ENCODE measurements around the gene TBCEL. TPM values are rescaled to one million over a fixed set of nuclear protein-coding genes. Genes with fewer than 3 reads are reported as not detected.
"Not testable (repeated sequence)": the region's sequence is repeated elsewhere in the genome, so short reads cannot be mapped to it uniquely, and the experiment has no call there.

TBCEL gene, protein sequence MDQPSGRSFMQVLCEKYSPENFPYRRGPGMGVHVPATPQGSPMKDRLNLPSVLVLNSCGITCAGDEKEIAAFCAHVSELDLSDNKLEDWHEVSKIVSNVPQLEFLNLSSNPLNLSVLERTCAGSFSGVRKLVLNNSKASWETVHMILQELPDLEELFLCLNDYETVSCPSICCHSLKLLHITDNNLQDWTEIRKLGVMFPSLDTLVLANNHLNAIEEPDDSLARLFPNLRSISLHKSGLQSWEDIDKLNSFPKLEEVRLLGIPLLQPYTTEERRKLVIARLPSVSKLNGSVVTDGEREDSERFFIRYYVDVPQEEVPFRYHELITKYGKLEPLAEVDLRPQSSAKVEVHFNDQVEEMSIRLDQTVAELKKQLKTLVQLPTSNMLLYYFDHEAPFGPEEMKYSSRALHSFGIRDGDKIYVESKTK
- total RNA-seq (ENCODE audit: insufficient read depth, low replicate concordance): 44.3 TPM

DNA sequence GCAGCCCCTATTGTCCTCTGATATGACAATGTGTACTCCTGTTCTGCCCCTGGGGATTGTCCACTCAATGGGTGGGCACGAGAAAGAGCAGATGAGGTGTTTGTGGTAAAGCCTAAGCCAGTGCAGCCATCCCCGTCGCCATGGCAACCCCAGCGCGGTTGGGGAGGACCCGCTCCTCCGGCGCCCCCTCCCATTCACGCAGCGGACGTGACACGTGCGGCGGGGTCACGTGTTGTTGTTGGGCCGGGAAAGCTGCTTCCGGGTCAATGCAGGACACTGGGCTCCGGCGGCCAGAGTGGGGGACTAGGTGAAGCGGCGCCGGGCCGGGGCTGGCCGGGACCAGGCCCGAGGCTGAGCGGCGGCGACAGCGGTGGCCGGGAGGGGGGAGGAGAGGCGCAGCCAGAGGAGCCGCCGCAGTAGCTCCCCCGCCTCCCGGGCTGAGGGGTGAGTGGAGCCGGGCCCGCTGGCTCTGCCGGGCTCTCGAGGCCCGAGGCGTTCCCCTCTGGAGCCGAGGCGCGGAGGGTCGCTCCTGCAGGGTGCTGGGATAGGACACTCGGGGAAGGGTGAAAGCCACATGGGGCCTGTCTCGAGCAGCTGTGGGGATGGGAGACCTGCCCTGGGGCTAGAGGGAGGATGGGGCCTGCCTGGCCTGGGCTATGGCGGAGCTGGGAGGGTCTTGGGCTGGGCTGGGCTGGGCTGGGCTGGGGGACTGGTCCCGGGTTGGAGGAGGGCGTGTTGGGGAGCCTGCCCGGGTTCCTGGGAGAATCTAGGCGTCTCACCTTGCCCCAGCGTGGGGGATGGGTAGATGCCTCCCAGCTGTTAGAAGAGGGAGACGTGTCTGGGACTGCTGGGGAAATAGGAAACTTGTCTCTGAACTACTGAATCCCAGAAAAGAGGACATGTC, at the start of gene TBCEL:
TSS of gene TBCEL (plus strand) at position 255 of the 904 bp plus-strand sequence. CDS start 21,589 bp downstream, outside the sequence.
- peak; percentile 89 for DNase-seq (ENCODE audit: low spot score)

DNA sequence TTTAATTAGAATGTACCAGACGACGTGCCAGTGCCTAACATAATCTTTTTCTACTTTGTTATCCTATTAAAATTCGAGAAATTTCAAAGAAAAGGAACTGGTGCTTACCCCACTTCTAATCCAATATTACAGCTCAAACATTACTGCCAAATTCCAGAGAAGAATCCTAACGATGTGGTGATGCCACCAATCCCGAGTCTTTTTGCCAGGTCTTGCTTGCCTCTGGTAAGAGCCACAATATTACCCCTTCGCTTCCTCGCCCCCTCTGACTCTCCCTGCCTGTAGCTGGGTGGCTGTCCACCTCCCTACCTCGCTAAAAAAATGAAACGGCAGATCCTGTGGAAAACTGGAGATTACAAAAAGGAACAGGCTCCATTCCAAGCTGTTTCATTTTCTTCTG, 49.4 kb upstream of the TBCEL start:
- DNase-seq (ENCODE audit: low spot score): no peak

DNA sequence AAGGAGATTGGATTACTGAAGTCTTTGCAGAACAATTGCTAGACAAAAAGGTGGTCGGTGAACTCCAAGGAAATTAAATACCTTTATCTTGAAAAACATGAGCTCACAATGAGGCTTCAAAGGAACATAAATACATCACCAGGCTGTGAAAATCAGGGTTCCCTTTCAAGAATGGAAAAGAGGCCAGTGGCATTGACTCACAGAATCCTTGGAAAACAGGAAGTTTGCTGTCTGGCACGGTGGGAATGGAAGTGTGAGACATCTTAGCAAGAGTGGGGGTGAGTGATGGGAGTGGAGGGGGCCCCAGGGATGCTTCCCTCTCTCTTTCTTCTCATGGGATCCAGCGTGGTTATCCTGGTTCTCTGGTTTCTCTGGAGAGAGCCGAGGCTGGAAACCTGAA, 48.9 kb upstream of the TBCEL start:
- DNase-seq (ENCODE audit: low spot score): peak; percentile 9

DNA sequence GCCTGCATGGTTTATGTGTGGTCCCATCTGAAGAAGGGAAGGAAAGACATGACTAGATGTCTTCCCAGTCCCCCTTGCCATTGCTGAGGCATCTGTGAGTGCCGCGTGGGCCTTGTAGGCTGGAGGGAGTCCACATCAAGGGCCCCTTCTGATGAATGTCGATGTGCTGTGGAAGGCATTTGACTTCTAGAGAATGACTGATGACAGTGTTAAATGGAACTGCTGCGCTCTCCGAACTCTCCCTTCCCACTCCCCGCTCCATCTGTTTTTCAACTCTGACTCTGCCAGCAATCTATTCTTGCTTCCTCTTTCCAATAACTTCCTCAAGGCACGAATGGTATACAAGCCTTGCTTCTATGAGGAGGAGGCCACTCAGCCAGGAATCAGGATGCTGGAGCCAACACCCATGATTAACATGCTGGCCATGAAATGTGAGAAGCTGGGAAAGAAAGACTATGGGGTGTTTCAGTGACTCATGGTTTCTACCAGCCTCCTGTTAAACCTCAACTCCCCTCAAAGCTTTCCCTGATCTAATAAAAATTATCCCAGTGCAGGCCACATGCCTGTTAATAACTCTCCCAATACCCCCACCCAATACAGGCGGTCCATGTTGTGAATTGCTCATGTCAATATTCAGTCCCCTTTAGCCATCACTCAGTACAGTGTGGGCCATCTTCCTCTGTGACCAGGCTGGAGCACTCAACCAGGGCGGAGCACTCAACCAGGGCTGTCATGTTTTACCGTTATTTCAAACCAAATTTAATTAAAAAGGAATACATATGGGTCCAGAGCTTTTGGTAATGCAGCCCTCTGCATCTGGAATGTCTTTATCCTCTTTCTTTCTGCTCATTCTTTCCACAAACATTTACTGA, 46.4 kb upstream of the TBCEL start:
- DNase-seq (ENCODE audit: low spot score): no peak

DNA sequence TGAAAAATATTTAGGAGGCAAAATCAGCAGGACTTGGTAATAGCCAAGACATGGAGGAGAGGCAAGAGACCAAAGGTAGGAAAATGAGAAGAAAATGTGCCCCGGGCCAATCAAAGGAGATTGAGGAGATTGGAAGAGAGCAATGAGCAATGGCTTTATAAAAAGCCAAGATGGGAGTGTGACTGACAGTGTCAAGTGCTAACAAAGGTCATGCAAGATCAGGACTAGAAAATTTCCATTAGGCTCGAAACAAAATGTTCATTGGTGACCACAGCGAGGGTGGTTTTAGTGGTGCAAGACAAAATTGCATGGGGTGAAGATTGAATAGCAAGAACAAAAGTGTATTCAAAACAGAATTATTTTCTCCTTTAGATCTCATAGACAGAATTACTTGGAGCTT, 45.2 kb upstream of the TBCEL start:
- DNase-seq (ENCODE audit: low spot score): no peak

DNA sequence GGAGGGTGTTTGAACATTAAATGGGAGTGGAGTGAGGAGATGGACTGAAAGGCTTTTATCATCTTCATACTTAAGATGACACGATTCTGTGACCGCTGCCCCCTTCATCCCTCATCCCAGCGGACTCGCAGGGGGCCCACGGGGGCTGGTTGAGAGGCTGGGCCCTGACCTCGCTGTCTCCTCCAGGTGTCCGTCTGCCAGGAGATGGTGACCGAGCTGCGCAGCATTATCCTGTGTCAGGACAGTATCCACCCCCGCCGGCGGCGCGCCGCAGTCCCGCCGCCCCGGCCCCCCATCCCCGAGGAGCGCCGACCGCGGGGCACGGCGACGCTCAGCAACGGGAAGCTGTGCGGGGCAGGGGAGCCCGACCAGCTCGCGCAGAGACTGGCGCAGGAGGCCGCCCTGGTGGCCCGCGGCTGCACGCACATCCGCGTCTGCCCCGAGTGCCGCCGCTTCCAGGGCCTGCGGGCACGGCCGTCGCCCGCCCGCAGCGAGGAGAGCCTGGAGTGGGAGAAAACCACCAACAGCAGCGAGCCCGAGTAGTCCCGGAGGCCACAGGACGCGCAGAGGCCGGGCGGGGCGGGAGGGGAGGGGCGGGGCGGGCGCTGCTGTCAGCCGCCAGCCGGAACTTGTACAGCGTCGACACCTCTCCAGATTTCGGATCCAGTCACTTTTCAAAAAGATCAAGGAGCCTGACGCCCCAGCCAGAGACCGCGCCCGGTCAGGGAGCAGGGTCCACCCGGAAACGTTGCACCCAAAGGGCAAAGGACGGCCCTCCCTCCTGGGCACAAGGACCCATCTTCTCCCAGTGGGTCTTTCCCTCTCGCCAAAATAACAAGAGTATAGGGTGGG, 38.0 kb upstream of the TBCEL start:
- peak; percentile 49 for DNase-seq (ENCODE audit: low spot score)

DNA sequence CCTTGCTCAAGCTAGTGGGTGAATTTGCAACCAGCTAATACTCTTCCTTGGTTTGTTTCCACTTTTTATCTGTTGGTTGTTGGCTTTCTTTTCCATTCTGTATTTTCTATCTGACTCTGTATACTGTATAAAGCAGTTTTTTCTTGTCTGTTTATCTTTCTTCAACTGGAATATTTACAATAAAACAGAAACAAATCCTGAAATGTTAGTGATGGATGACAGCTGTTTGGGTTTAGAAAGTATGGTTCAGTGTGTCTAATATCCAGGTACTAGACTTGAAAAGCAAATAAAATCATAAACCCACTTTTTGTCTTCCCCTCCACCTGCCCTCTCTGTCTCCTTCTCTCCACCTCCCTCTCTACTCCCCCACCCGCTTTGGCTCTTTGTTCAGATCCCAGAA, 35.3 kb upstream of the TBCEL start:
- no peak for DNase-seq (ENCODE audit: low spot score)

DNA sequence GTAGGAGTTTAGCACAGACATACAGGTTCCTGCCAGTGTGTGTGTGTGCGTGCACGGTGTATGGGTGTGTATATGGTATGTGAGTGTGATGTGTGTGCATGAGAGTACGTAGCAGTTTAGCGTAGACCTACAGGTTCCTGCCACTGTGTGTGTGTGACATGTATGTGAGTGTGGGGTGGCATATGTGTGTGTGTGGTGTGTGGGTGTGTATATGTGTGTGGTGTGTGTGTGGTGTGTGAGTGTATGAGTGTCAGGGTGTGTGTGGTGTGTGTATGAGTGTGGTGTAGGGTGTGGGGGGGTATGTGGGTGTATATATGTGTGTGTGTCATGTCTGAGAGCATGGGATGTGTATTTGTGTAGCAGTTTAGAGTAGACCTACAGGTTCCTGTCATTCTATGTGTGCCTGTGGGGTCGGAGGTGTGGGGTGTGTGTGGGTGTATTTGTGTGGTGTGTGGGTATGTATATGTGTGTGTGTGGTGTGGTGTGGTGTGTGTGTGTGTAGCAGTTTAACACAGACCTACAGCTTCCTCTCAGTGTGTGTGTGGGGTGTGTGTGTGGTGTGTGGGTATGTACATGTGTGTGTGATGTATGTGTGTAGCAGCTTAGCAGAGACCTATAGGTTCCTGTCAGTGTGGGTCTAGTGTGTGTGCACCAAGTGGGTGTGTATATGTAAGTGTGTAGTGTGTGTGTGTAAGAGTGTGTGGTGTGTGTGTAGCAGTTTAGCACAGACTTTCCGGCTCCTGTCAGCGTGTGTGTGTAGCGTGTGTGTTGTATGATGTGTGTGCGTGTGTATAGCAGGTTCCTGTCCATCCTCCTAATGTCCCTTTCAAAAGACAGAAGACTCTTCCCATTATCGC, 31.8 kb upstream of the TBCEL start:
- DNase-seq (ENCODE audit: low spot score): no peak

DNA sequence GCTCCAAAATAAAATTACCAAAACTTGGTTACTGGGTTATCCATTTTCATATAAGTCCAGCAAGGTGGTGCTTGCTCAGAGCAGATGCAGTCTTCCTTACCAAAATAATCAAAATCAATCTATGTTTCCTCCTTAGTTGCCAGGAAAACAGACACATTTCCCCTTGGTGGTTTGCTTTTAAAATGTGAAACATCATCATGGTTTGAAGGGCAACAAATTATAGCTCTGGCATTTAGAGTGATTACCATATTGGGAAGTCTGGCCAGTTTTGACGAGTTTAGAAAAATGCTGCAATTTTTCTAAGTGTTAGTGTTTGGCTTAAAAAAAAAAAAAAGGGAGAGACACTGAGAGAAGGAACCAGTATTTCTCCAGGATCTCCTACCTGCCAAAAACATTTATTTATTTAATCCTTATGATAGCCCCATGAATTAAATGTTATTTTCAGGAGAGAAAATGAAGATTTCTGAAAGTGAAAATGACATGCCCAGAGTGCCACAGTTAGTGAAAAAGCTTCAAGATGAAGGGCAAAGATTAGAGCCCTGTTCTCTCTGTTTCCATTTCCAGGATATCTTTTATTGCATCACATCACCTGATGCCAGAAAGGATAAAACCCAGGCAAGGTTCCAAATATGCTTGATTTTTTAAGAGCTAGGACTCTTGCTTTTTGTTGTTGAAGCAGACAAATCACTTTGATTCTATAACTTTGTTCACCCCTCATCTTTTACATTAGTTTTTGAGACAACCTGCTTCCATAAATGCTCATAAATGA, 29.6 kb upstream of the TBCEL start:
- no peak for DNase-seq (ENCODE audit: low spot score)

DNA sequence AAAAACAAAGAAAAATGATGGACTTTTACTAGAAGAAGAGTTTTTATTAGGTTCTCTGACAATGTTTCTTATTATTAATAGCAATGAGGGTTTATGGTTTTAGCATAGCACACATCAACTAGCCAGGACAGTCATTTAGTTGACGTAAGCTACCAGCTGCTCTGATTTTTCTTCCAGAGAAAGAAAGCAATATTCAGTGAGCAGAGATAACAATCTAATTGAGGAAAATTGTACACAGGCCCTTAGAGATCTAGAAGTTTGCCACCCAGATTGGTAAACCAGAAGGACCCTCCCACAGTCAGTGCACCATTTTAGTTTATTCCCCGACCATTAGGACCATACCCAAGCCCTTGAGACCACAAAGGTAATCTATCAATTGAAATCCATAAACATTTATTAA, 28.7 kb upstream of the TBCEL start:
- no peak for DNase-seq (ENCODE audit: low spot score)

DNA sequence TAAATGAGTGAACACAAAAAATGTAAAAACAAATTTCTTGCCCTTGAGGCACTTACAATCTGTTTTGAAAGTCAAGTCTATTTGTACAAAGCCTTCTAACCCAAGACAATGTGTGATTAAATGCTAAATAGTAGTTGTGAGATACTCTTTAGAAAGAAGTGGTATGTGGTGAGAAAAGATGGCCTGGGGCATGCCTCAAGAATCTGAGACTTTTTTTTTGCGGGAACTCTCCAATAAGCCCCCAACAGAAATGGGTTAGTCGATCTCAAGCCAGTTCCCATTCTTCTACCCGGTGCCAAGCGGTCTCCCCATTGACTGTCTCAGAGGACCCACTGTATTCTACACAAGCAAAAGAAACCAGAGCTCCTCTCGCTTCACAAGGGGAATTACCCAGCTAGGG, 26.9 kb upstream of the TBCEL start:
- no peak for DNase-seq (ENCODE audit: low spot score)

DNA sequence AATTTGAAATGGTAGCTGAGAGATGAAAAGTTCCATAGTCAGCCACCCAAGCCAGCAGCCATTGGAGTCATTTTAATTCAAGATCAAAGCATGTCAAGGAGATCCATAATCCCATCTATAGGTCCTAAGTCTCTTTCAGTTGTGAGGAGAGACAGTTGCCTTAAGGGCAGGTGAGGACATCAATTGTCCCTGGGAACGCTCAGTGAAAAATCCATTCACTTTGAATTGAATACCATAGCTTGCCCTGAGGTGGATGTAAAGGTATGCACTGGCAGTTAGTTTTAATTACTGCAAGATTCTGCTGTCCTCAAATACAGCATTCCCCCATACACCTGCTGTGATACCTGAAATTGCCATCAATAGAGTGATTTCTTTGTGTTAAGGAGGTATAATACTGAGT, 25.3 kb upstream of the TBCEL start:
- DNase-seq (ENCODE audit: low spot score): no peak

DNA sequence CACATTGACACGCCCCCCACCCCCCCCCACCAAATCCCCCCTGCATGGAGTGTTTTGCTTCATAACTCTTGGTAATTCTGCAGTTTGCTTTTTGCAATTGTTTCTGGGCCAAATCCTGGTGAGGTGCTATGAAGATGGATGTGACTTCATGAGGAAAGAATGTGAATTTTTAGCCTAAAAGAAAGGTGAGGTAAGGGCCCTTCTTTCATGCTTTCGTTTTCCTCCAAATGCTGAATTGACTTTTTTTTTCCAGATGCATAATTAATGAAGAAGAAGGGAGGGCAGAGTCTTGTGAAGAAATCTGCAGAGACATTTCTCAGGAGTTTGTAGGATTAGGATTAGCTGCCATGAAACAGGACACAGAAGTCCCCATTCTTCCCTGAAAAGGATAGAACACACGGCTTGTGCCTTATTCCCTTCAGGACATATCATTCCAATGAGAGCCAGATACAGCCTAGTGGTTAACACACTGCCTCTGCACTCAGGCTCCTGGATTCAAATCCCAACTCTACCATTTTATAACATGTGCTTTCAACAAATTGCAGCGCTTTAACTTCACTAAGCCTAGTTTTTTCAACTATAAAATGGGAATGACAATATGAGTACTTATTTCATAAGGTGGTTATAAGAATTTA, 19.6 kb upstream of the TBCEL start:
- DNase-seq (ENCODE audit: low spot score): no peak

DNA sequence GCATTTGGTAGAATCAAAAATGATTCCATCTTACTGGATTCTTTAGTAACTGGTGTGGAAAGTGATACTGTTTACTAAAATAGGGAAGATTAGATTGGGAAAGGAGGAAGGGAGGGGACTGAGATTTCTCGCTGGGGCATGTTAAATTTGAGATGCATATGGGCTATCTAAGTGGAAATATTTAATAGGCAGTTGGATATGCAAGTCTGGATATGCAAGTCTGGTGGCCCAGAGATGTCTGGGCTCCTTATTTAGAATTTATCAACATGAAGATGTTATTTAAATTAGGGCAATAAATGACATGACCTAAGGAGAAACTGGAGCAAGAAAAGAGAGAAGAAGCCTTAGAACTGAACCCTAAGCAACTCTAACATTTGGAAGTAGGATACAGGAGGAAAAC, 17.0 kb upstream of the TBCEL start:
- DNase-seq (ENCODE audit: low spot score): no peak

DNA sequence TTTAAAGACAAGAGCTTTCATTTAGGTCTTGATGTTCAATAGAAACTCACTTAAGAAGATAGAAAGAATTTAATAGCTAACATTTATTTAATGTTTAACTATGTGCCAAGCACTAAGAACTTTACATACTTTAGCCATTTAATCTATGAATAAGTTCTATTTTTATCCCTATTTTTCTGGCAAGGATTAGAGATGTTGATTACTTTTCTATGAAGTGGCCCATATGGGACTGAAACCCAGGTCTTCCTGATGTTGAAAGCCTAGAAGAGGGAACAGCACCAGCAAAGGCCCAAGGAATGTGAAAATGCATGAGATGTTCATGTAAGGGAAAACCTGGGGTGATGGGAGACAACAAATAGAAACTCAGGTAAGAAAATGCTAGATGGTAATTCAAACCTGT, 15.4 kb upstream of the TBCEL start:
- no peak for DNase-seq (ENCODE audit: low spot score)

DNA sequence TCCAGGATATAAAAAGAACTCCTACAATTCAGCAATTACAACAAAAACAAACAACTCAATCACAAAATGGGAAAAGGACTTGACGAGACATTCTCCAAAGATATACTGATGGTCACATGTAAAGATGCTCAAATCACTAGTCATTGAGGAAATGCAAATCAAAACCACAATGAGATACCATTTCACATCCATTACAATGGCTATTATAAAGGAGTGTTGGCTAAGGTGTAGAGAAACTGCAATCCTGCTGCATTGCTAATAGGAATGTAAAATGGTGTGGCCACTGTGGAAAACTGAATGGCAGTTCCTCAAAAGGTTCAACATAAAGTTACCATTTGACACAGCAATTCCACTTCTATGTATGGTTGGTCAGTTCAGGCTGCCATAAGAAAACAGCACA, 11.8 kb upstream of the TBCEL start:
- no peak for DNase-seq (ENCODE audit: low spot score)

DNA sequence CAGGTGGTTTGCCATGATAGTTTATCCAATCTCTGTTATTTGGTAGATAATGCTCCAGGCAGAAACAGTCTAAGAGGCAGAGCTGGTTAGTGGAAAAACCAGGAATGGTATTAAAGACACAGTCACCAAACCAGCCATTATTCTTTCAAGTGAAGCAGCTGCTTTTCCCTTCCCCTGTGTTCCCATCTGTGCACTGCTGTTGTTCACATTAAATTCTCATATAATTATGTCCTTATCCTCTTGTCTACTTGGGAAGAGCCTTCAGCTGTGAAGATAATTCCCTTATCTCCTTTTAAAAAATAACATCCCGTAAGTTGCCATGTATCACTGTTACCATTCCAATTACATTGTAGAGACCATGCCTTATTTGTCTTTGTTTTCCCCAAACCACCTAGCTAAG, 5.2 kb upstream of the TBCEL start:
- no peak for DNase-seq (ENCODE audit: low spot score)

DNA sequence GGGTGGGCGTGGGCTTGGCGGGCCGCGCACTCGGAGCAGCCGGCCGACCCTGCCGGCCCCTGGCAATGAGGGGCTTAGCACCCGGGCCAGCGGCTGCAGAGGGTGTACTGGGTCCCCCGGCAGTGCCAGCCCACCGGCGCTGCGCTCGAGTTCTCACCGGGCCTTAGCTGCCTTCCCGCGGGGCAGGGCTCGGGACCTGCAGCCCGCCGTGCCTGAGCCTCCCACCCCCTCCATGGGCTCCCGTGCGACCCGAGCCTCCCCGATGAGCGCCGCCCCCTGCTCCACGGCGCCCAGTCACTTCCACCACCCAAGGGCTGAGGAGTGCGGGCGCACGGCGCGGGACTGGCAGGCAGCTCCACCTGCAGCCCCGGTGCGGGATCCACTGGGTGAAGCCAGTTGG, 2.2 kb upstream of the TBCEL start:
- not testable (repeated sequence) for DNase-seq (ENCODE audit: low spot score)

DNA sequence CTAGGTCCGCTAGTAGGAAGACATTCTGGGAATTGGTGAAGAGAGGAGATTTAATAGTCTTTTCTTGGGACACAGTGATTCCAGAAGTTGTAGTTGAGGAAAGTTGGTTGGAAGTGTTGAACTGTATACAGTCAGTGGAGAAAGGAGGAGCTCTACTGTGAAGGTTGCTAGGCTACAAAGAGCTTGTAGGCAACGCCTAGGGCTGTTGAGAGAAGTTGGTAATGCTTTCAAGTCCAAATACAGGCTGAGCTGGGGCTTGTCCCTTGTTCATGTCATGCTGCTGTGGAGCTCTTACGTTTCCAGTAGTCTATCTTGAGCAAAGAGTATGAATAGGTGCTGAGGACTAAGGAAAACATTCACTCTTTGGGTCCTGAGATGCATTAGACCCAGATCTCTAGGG, 1.1 kb downstream of the TBCEL start:
- peak; percentile 13 for DNase-seq (ENCODE audit: low spot score)

Measured in umbilical cord (tissue), 2 donors.